WTC11 (cell line): ENCODE measurements around the gene SMARCD1.

Experiments
- ESRRA ChIP-seq: sonication (generic); formaldehyde crosslinking; IDR thresholded peaks from 2 replicates; pipeline ENCODE4 v1.8.1; 2022; ENCODE audit warnings: mild to moderate bottlenecking, missing genetic modification reagents, borderline replicate concordance
- TF ChIP-seq, protein P1 (sequence below): fragments of 200-600 bp; IDR thresholded peaks from 2 replicates; pipeline ENCODE4 v1.8.0; 2022; ENCODE audit warnings: antibody characterized with exemption
- TF ChIP-seq, protein P2 (sequence below): sonication (generic); formaldehyde crosslinking; conservative IDR thresholded peaks from 2 replicates; pipeline ENCODE4 v1.8.1; 2023; ENCODE audit warnings: mild to moderate bottlenecking, low read depth, missing genetic modification reagents, moderate library complexity

DNA sequence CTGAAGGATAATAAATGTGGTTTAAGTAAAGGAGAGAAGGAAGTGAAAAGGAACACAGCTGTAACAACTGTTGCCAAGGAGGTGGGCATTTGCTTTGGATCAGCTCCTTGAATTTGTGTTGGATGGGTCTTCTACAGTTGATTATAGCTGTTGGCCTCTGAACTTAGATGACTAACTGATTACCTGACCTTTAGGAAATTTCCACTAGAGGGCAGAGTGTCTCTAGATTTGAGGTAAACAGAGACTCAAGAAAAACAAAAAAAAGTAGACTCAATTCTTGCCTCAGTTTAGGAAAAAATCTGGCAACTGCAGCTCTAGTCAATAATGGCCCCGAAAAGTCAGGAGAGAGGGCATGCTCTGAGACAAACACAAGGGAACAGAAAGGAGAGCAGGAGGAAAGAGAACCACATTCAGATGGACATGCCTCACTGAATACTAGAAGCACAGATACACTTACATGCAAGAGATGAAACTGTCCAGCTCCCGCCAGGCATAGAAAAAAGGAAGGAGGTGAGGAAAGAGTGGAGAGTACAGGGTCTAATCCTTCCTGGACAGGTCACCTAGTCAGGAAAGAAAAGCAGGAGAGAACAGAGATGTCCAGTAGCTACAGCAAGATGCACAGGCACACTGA, 47.5 kb downstream of the SMARCD1 start:
- TF ChIP-seq, protein P1, sequence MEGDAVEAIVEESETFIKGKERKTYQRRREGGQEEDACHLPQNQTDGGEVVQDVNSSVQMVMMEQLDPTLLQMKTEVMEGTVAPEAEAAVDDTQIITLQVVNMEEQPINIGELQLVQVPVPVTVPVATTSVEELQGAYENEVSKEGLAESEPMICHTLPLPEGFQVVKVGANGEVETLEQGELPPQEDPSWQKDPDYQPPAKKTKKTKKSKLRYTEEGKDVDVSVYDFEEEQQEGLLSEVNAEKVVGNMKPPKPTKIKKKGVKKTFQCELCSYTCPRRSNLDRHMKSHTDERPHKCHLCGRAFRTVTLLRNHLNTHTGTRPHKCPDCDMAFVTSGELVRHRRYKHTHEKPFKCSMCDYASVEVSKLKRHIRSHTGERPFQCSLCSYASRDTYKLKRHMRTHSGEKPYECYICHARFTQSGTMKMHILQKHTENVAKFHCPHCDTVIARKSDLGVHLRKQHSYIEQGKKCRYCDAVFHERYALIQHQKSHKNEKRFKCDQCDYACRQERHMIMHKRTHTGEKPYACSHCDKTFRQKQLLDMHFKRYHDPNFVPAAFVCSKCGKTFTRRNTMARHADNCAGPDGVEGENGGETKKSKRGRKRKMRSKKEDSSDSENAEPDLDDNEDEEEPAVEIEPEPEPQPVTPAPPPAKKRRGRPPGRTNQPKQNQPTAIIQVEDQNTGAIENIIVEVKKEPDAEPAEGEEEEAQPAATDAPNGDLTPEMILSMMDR: no peak
- no peak for TF ChIP-seq ESRRA (CRISPR knock-in tag)
- TF ChIP-seq, protein P2, sequence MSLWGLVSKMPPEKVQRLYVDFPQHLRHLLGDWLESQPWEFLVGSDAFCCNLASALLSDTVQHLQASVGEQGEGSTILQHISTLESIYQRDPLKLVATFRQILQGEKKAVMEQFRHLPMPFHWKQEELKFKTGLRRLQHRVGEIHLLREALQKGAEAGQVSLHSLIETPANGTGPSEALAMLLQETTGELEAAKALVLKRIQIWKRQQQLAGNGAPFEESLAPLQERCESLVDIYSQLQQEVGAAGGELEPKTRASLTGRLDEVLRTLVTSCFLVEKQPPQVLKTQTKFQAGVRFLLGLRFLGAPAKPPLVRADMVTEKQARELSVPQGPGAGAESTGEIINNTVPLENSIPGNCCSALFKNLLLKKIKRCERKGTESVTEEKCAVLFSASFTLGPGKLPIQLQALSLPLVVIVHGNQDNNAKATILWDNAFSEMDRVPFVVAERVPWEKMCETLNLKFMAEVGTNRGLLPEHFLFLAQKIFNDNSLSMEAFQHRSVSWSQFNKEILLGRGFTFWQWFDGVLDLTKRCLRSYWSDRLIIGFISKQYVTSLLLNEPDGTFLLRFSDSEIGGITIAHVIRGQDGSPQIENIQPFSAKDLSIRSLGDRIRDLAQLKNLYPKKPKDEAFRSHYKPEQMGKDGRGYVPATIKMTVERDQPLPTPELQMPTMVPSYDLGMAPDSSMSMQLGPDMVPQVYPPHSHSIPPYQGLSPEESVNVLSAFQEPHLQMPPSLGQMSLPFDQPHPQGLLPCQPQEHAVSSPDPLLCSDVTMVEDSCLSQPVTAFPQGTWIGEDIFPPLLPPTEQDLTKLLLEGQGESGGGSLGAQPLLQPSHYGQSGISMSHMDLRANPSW: no peak
